Measurements from ENCODE around the gene SESN1.
"Not testable (repeated sequence)": the region's sequence is repeated elsewhere in the genome, so short reads cannot be mapped to it uniquely, and the experiment has no call there.

The SESN1 gene

DNA sequence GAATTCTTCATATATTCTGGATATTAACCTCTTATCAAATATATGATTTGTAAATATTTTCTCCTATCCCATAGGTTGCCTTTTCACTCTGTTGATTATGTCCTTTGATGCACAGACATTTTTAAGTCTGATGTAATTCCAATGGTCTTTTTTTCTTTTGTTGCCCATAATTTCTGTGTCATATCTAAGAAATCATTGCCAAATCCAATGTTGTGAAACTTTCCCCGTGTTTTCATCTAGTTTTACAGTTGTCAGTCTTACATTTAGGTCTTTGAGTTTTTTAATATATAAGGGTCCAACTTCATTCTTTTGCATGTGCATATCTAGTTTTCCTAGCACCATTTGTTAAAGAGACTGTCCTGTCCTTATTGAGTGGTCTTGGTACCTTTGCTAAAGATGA lies 111.5 kb downstream of the SESN1 start:
- CTCF ChIA-PET = no interaction called here
- POLR2A ChIA-PET (ENCODE audit: low non-redundant PET) = no interaction called here
- TF ChIP-seq, protein P1, sequence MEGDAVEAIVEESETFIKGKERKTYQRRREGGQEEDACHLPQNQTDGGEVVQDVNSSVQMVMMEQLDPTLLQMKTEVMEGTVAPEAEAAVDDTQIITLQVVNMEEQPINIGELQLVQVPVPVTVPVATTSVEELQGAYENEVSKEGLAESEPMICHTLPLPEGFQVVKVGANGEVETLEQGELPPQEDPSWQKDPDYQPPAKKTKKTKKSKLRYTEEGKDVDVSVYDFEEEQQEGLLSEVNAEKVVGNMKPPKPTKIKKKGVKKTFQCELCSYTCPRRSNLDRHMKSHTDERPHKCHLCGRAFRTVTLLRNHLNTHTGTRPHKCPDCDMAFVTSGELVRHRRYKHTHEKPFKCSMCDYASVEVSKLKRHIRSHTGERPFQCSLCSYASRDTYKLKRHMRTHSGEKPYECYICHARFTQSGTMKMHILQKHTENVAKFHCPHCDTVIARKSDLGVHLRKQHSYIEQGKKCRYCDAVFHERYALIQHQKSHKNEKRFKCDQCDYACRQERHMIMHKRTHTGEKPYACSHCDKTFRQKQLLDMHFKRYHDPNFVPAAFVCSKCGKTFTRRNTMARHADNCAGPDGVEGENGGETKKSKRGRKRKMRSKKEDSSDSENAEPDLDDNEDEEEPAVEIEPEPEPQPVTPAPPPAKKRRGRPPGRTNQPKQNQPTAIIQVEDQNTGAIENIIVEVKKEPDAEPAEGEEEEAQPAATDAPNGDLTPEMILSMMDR (conservative IDR thresholded peaks at IDR 0.05; ENCODE audit: low read depth) = no peak
- no peak for DNase-seq (ENCODE audit: low spot score)
- H3K27ac ChIP-seq = no peak overlapping the region

DNA sequence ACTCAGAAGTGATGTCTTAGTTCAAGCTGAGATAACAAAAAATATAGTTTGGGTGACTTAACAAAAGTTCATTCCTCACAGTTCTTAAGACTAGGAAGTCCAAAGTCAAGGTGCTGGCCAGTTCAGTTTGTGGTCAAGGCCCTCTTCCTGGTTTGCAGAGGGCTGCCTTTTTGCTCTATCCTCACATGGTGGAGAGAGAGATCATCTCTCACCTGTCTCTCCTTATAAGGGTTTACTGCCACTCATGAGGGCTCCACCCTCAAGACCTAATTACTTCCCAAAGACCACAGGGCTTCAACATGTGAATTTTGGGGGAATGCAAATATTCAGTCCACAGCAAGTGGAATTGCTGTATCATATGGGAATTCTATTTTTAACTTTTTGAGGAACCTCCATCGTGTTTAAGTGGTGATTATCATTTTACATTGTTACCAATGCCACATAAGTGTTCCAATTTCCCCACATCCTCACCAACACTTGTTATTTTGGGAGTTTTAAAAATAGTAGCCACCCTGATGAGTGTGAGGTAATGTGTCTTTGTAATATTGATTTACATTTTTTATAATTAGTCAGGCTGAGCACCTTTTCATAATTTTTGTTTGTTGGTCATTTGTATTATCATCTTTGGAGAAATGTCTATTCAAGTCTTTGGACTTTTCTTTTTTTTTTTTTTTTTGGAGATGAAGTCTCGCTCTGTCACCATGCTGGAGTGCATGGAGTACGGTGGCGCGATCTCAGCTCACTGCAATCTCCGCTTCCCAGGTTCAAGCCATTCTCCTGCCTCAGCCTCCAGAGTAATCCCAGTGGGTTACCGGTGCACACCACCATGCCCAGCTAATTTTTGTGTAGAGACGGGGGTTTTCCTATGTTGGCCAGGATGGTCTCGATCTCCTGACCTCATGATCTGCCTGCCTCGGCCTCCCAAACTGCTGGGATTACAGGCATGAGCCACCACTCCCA lies 112.2 kb downstream of the SESN1 start:
- TF ChIP-seq, protein P1 (conservative IDR thresholded peaks at IDR 0.05; ENCODE audit: low read depth) = no peak
- DNase-seq (ENCODE audit: low spot score) = no peak
- H3K27ac ChIP-seq = no peak overlapping the region
- ChIA-PET POLR2A (ENCODE audit: low non-redundant PET) (no interaction called here), CTCF (no interaction called here)

DNA sequence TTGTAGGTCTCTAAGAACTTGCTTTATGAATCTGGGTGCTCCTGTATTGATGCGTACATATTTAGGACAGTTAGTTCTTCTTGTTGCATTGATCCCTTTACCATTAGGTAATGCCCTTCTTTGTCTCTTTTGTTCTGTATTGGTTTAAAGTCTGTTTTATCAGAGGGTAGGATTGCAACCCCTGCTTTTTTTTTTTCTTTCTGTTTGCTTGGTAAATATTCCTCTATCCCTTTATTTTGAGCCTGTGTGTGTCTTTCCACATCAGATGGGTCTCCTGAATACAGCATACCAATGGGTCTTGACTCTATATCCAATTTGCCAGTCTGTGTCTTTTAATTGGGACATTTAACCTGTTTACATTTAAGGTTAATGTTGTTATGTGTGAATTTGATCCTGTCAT lies 116.0 kb downstream of the SESN1 start:
- DNase-seq (ENCODE audit: low spot score); POLR2A ChIA-PET (ENCODE audit: low non-redundant PET); CTCF ChIA-PET: not testable (repeated sequence)

DNA sequence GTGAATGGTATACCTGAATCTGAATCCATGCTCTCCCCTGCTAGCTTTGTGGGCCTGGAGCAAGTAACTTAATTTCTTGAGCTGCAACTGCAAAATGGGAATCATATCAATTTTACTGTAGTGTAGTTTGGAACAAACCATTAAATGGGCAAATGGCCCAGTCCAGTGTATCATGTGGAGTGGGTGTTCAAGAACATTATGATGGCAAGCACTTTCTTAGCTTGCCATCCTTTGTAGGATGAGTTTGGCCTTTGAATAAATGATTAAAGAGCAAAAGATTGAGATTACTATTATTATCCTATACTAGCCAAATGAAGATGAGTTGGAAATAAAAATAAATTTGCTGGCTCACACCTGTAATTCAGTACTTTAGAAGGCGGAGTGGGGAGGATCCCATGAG lies 120.4 kb downstream of the SESN1 start:
- TF ChIP-seq, protein P1 (conservative IDR thresholded peaks at IDR 0.05; ENCODE audit: low read depth) = no peak
- DNase-seq (ENCODE audit: low spot score) = no peak
- CTCF ChIA-PET = no interaction called here
- no peak overlapping the region for H3K27ac ChIP-seq
- POLR2A ChIA-PET (ENCODE audit: low non-redundant PET) = no interaction called here

More for the DNA sequence above, 116.0 kb downstream of the SESN1 start:
- not testable (repeated sequence) for H3K27ac ChIP-seq

DNA sequence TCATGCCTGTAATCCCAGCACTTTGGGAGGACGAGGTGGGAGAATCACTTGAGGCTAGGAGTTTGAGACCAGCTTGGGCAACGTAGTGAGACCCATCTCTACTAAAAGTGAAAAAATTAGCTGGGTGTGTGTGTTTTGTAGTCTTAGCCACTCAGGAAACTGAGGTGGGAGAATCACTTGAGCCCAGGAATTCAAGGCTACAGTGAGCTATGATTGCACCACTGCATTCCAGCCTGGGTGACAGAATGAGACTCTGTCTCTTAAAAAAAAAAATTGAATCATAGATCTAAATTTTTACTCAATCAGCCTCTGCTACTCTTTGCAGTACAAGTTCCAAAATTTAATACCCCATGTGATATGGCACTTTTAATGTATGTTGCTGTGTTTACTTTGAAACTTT lies 124.9 kb downstream of the SESN1 start:
- TF ChIP-seq, protein P1 (conservative IDR thresholded peaks at IDR 0.05; ENCODE audit: low read depth) = no peak
- no peak for DNase-seq (ENCODE audit: low spot score)
- ChIA-PET POLR2A (ENCODE audit: low non-redundant PET) (no interaction called here), CTCF (no interaction called here)
- no peak overlapping the region for H3K27ac ChIP-seq

DNA sequence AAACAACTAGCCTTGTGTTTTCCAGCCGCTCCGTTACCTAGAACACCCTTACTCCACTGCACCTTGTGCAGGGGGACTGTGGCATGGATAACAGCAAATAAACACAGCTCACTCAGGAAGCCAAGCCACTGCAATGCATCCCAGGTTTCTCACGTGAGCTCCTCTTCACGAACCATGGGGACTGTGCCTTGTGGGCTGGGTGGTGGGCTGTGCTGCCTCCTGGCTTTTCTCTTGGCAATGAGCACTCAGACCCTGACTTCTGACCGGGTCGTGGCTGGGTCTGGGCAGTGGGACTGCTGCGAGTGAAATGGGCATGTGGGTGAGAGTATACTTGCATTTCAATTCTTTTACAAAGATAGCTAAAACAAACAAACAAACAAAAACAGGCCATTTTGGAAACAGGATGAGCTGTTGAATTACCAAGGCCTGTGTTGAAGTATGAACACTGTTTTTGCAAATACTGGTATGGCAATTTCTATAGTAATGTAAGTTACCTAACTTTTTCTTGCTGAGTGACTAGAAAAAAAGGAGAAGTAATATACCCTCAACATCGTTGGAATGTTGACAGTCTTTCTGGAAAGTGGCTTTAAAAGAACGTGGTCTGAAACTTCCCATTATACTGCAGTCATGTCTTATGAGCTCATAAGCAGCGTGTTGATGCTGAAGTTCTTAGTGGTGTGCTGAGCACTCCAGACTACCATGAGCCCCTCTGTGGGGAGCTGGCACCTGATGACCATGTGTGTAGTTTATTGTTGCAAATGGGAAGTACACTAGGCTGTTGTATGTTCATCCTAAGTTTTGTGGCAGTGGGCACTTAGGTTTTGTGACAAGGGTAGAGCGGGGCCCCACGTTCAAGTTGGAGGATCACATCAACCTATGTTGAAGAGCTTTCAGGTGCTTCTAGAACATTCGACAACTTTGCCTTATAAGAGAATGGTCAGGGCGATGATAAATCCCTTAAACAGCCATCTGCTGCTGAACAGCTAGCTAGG lies 126.0 kb downstream of the SESN1 start:
- H3K27ac ChIP-seq = no peak overlapping the region
- ChIA-PET CTCF (no interaction called here), POLR2A (ENCODE audit: low non-redundant PET) (no interaction called here)
- no peak for DNase-seq (ENCODE audit: low spot score)
- TF ChIP-seq, protein P1 (conservative IDR thresholded peaks at IDR 0.05; ENCODE audit: low read depth) = no peak

All from RWPE1 (cell line).